HepG2 (cell line): Measurements from ENCODE around the gene GTF2B. TPM values are rescaled to one million over a fixed set of nuclear protein-coding genes. Genes with fewer than 3 reads are reported as not detected.

Experiments
- ARNTL ChIP-seq: sonication (generic); formaldehyde crosslinking; IDR thresholded peaks from 2 replicates; pipeline ENCODE4 v1.4.0; 2020; ENCODE audit warnings: mild to moderate bottlenecking, missing genetic modification reagents
- ATRX ChIP-seq: sonication (generic); formaldehyde crosslinking; IDR thresholded peaks from 2 replicates; pipeline ENCODE4 v1.4.0; 2020; ENCODE audit warnings: missing genetic modification reagents, borderline replicate concordance
- EEA1 ChIP-seq: sonication (generic); formaldehyde crosslinking; IDR thresholded peaks from 2 replicates; pipeline ENCODE4 v1.5.1; 2020; ENCODE audit warnings: mild to moderate bottlenecking, missing genetic modification reagents, borderline replicate concordance
- HNRNPUL1 ChIP-seq: fragments of 200-400 bp; formaldehyde crosslinking; IDR thresholded peaks from 2 replicates; pipeline ENCODE4 v1.6.1; 2017; ENCODE audit warnings: low read depth, mild to moderate bottlenecking, low read length, moderate library complexity
- HOXD1 ChIP-seq: sonication (generic); formaldehyde crosslinking; IDR thresholded peaks from 2 replicates; pipeline ENCODE4 v1.5.0; 2020; ENCODE audit warnings: missing genetic modification reagents
- JUNB ChIP-seq: sonication (generic); formaldehyde crosslinking; IDR thresholded peaks from 2 replicates; pipeline ENCODE4 v1.8.0; 2022; ENCODE audit warnings: missing genetic modification reagents, mild to moderate bottlenecking, borderline replicate concordance
- KLF13 ChIP-seq: sonication (generic); formaldehyde crosslinking; IDR thresholded peaks from 2 replicates; pipeline ENCODE4 v1.4.0; 2020; ENCODE audit warnings: mild to moderate bottlenecking, missing genetic modification reagents
- KLF6 ChIP-seq: IDR thresholded peaks from 2 replicates; pipeline ENCODE4 v1.8.0; 2016; ENCODE audit warnings: missing biosample characterization, missing genetic modification reagents
- NAIF1 ChIP-seq: sonication (generic); formaldehyde crosslinking; IDR thresholded peaks from 2 replicates; pipeline ENCODE4 v1.5.0; 2020; ENCODE audit warnings: mild to moderate bottlenecking, missing genetic modification reagents, borderline replicate concordance
- NFYC ChIP-seq: IDR thresholded peaks from 2 replicates; pipeline ENCODE4 v1.6.1; 2016; ENCODE audit warnings: missing genetic modification reagents, missing compliant biosample characterization
- PAX8 ChIP-seq: sonication (generic); formaldehyde crosslinking; IDR thresholded peaks from 2 replicates; pipeline ENCODE4 v1.8.0; 2022; ENCODE audit warnings: mild to moderate bottlenecking, missing genetic modification reagents, borderline replicate concordance
- PHF20 ChIP-seq: sonication (generic); formaldehyde crosslinking; IDR thresholded peaks from 2 replicates; pipeline ENCODE4 v1.5.0; 2020; ENCODE audit warnings: mild to moderate bottlenecking, missing genetic modification reagents
- RORA ChIP-seq: sonication (generic); formaldehyde crosslinking; IDR thresholded peaks from 2 replicates; pipeline ENCODE4 v1.5.0; 2020; ENCODE audit warnings: mild to moderate bottlenecking, missing genetic modification reagents, moderate library complexity
- SOX13 ChIP-seq, 3 experiments: fragments of 450-650 bp in 1 of 3; sonication (generic) in 1 of 3; formaldehyde crosslinking in 1 of 3; IDR thresholded peaks in 2 of 3; conservative IDR thresholded peaks in 1 of 3; 2 replicates each; pipeline versions ENCODE4 v1.5.0 to v1.6.1; 2016 to 2020; ENCODE audit warnings: antibody characterized with exemption in 1 of 3, mild to moderate bottlenecking in 1 of 3, missing compliant biosample characterization in 1 of 3, missing genetic modification reagents in 1 of 3, moderate library complexity in 1 of 3
- ZKSCAN1 ChIP-seq: fragments of 150-350 bp; IDR thresholded peaks from 2 replicates; pipeline ENCODE4 v1.6.1; 2014; ENCODE audit warnings: low read length
- ZNF260 ChIP-seq: sonication (generic); formaldehyde crosslinking; IDR thresholded peaks from 2 replicates; pipeline ENCODE4 v1.4.0; 2020; ENCODE audit warnings: missing genetic modification reagents, low read depth, mild to moderate bottlenecking, borderline replicate concordance
- ZNF292 ChIP-seq: sonication (generic); formaldehyde crosslinking; IDR thresholded peaks from 2 replicates; pipeline ENCODE4 v1.8.1; 2022; ENCODE audit warnings: mild to moderate bottlenecking, low read depth, missing genetic modification reagents, borderline replicate concordance
- ZNF350 ChIP-seq: sonication (generic); formaldehyde crosslinking; IDR thresholded peaks from 2 replicates; pipeline ENCODE4 v1.4.0; 2020; ENCODE audit warnings: mild to moderate bottlenecking, low read depth, missing genetic modification reagents, borderline replicate concordance
- ZNF383 ChIP-seq: sonication (generic); formaldehyde crosslinking; IDR thresholded peaks from 2 replicates; pipeline ENCODE4 v1.4.0; 2020; ENCODE audit warnings: missing genetic modification reagents, mild to moderate bottlenecking, borderline replicate concordance
- ZNF446 ChIP-seq: sonication (generic); formaldehyde crosslinking; IDR thresholded peaks from 2 replicates; pipeline ENCODE4 v1.5.0; 2020; ENCODE audit warnings: mild to moderate bottlenecking, missing genetic modification reagents
- ZNF468 ChIP-seq: sonication (generic); formaldehyde crosslinking; IDR thresholded peaks from 2 replicates; pipeline ENCODE4 v1.8.0; 2022; ENCODE audit warnings: mild to moderate bottlenecking, moderate library complexity, missing genetic modification reagents
- ZNF747 ChIP-seq: sonication (generic); formaldehyde crosslinking; IDR thresholded peaks from 2 replicates; pipeline ENCODE4 v1.8.1; 2023; ENCODE audit warnings: missing genetic modification reagents, mild to moderate bottlenecking, borderline replicate concordance
- ZNF766 ChIP-seq: sonication (generic); formaldehyde crosslinking; IDR thresholded peaks from 2 replicates; pipeline ENCODE4 v1.5.0; 2020; ENCODE audit warnings: missing genetic modification reagents, borderline replicate concordance
- polyA plus RNA-seq, 8 experiments: library from polyadenylated mRNA; depleted of rRNA in 3 of 8; stranded (reverse) in 7 of 8; unstranded in 1 of 8; fragments of >200 nt; fragmentation: Illumina TruSeq in 4 of 8; extraction: Trizol in 4 of 8; gene quantifications; 2 replicates each; pipeline versions ENCODE4 v1.2.1 to v1.2.3, GENCODE V29; 2011 to 2016; ENCODE audit warnings: low read depth in 4 of 8, missing spikeins in 1 of 8, mixed read lengths in 1 of 8; ENCODE audit not compliant: insufficient read depth in 1 of 8
- total RNA-seq, 5 experiments: library from RNA; depleted of rRNA; stranded (reverse); fragments of >200 nt; fragmentation: Illumina TruSeq; extraction: Trizol; gene quantifications; 2 replicates each; pipeline ENCODE4 v1.2.3, GENCODE V29; 2016; ENCODE audit warnings: low read depth in 1 of 5
- TF ChIP-seq, protein P1 (sequence below): sonication (generic); formaldehyde crosslinking; IDR thresholded peaks from 2 replicates; pipeline ENCODE4 v1.8.1; 2023; ENCODE audit warnings: mild to moderate bottlenecking, missing genetic modification reagents, borderline replicate concordance
- TF ChIP-seq, protein P2 (sequence below): sonication (generic); formaldehyde crosslinking; IDR thresholded peaks from 2 replicates; pipeline ENCODE4 v1.4.0; 2020; ENCODE audit warnings: mild to moderate bottlenecking, missing genetic modification reagents, borderline replicate concordance
- TF ChIP-seq, protein P3 (sequence below): sonication (generic); formaldehyde crosslinking; IDR thresholded peaks from 2 replicates; pipeline ENCODE4 v1.5.1; 2020; ENCODE audit warnings: missing genetic modification reagents, mild to moderate bottlenecking, borderline replicate concordance
- TF ChIP-seq, protein P4 (sequence below): sonication (generic); formaldehyde crosslinking; IDR thresholded peaks from 2 replicates; pipeline ENCODE4 v1.5.0; 2020; ENCODE audit warnings: missing genetic modification reagents

GTF2B gene
- total and polyA plus RNA-seq, 2 of the 13 experiments (the other 11 are each of a cell fraction or from before 2014, with no cell fraction given), result 31.5 to 43.4 TPM

DNA sequence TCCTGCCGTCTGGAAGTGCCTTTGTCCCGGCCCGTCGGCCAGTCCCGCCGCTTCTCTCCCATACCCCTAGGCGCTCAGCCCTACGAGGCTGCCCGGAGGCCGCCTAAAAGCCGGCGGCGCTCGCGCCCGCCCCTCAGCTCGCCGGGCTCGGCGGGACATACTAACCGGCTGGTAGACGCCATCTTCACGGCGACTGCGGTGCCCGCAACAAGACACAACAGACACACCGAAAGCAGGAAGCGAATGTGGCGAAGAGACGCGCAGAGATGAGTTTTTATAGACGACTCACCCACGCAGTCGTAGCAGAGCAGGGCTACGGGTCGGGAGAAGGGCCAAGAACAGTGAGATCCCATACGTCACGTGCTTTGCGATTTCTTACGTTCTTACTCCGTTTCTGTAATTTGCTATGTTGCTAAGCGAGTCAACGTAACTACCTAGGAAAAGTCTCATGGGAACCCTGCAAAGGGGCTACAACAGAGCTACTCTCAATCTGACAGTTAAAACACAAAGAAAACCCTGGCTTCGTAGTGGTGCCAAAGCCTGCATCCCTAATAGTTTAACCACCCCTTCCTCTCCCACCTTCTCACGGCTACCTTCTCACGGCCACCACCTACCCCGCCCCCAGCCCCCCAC is at the start of gene GTF2B (continued):
- TF ChIP-seq SOX13 (IDR thresholded peaks at IDR 0.05) (peak; percentile 34; the same call in 1 of the 2 replicates), SOX13 (CRISPR knock-in tag; conservative IDR thresholded peaks at IDR 0.05 in 1 of 2, IDR thresholded peaks at IDR 0.05 in 1 of 2) (peak in 1 of 2 experiments; percentile 65; a peak in 2 of 4 replicates), ZNF350 (CRISPR knock-in tag) (peak; percentile 87), ZNF383 (CRISPR knock-in tag) (no peak), ZNF468 (CRISPR knock-in tag) (no peak), KLF13 (CRISPR knock-in tag) (no peak), EEA1 (no peak), PAX8 (CRISPR knock-in tag) (no peak), NFYC (CRISPR knock-in tag) (peak; percentile 59), JUNB (CRISPR knock-in tag) (no peak), PHF20 (peak; percentile 92), ZNF766 (no peak), HOXD1 (CRISPR knock-in tag) (0 out of 2 replicates have a peak, but pooled peaks have one; percentile 28), ATRX (no peak), KLF6 (CRISPR knock-in tag) (peak; percentile 86; the same call in 1 of the 2 replicates), ARNTL (CRISPR knock-in tag) (peak; percentile 51; the same call in 1 of the 2 replicates), ZNF747 (CRISPR knock-in tag) (peak; percentile 85; the same call in 1 of the 2 replicates), ZNF292 (CRISPR knock-in tag) (peak; percentile 30; the same call in 1 of the 2 replicates), HNRNPUL1 (no peak), RORA (CRISPR knock-in tag) (no peak), ZNF446 (CRISPR knock-in tag) (peak; percentile 74; the same call in 1 of the 2 replicates), ZKSCAN1 (no peak), ZNF260 (no peak), NAIF1 (CRISPR knock-in tag) (peak; percentile 98)
- TF ChIP-seq, protein P1, sequence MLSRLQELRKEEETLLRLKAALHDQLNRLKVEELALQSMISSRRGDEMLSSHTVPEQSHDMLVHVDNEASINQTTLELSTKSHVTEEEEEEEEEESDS (CRISPR knock-in tag), result no peak
- TF ChIP-seq, protein P2, sequence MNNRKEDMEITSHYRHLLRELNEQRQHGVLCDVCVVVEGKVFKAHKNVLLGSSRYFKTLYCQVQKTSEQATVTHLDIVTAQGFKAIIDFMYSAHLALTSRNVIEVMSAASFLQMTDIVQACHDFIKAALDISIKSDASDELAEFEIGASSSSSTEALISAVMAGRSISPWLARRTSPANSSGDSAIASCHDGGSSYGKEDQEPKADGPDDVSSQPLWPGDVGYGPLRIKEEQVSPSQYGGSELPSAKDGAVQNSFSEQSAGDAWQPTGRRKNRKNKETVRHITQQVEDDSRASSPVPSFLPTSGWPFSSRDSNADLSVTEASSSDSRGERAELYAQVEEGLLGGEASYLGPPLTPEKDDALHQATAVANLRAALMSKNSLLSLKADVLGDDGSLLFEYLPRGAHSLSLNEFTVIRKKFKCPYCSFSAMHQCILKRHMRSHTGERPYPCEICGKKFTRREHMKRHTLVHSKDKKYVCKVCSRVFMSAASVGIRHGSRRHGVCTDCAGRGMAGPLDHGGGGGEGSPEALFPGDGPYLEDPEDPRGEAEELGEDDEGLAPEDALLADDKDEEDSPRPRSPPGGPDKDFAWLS, result no peak
- TF ChIP-seq, protein P3, sequence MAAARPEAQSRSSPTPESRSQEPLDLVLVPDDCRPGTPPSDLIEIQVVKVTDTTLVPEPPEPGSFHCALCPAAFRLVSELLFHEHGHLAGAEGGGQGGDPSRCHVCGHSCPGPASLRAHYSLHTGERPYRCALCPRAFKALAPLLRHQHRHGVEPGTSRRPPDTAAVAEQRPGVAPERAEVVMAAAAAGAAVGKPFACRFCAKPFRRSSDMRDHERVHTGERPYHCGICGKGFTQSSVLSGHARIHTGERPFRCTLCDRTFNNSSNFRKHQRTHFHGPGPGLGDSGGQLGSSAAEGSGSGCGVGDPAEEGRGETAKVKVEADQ (CRISPR knock-in tag), result peak; percentile 64; the same call in 1 of the 2 replicates
- TF ChIP-seq, protein P4, sequence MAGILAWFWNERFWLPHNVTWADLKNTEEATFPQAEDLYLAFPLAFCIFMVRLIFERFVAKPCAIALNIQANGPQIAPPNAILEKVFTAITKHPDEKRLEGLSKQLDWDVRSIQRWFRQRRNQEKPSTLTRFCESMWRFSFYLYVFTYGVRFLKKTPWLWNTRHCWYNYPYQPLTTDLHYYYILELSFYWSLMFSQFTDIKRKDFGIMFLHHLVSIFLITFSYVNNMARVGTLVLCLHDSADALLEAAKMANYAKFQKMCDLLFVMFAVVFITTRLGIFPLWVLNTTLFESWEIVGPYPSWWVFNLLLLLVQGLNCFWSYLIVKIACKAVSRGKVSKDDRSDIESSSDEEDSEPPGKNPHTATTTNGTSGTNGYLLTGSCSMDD (CRISPR knock-in tag), result no peak
